K562 (cell line): Measurements from ENCODE around the gene ICA1. TPM values are rescaled to one million over a fixed set of nuclear protein-coding genes. Genes with fewer than 3 reads are reported as not detected.

Experiments used
- LARP7 ChIP-seq: fragments of 450-650 bp; IDR thresholded peaks from 2 replicates; pipeline ENCODE4 v1.6.1; 2016
- PCBP1 ChIP-seq: fragments of 200-400 bp; formaldehyde crosslinking; IDR thresholded peaks from 2 replicates; pipeline ENCODE4 v1.6.1; 2018; ENCODE audit warnings: mild to moderate bottlenecking, low read depth, low read length; ENCODE audit not compliant: poor library complexity, severe bottlenecking
- POLR2A ChIP-seq: fragments of 450-650 bp; conservative IDR thresholded peaks from 2 replicates; pipeline ENCODE4 v1.6.1; 2016
- RNF219 ChIP-seq: fragments of 250-450 bp; sonication (Bioruptor Pico); IDR thresholded peaks from 2 replicates; pipeline ENCODE4 v1.5.0; 2022; ENCODE audit warnings: mild to moderate bottlenecking
- TAF1 ChIP-seq: IDR thresholded peaks from 2 replicates; pipeline ENCODE4 v1.6.1; 2011; ENCODE audit warnings: mild to moderate bottlenecking, low read length, moderate library complexity; ENCODE audit not compliant: insufficient read depth, control insufficient read depth, severe bottlenecking; ENCODE audit errors: extremely low read depth
- TARDBP ChIP-seq: fragments of 450-650 bp; IDR thresholded peaks from 2 replicates; pipeline ENCODE4 v1.6.1; 2016
- ZNF232 ChIP-seq: sonication (generic); formaldehyde crosslinking; IDR thresholded peaks from 2 replicates; pipeline ENCODE4 v1.8.0; 2022; ENCODE audit warnings: mild to moderate bottlenecking, missing genetic modification reagents
- polyA plus RNA-seq, 8 experiments: library from polyadenylated mRNA; depleted of rRNA in 4 of 8; stranded (reverse) in 5 of 8; unstranded in 3 of 8; fragments of >200 nt; fragmentation: Nextera tagmentation in 2 of 8; fragmentation: Illumina TruSeq in 1 of 8; extraction: Ambion mirVana in 2 of 8; extraction: Trizol in 1 of 8; gene quantifications; 2 replicates each; pipeline versions ENCODE4 v1.2.1 to v1.2.3, GENCODE V29; 2011 to 2014; ENCODE audit warnings: inconsistent platforms in 1 of 8, missing spikeins in 1 of 8
- total RNA-seq, 7 experiments: library from RNA; depleted of rRNA in 6 of 7; stranded (reverse); fragments of >200 nt in 6 of 7; fragmentation: Illumina TruSeq in 2 of 7; extraction: Trizol in 2 of 7; gene quantifications; 2 replicates each; pipeline versions ENCODE4 v1.2.1 to v1.2.3, GENCODE V29; 2011 to 2021; ENCODE audit warnings: low replicate concordance in 1 of 7
- TF ChIP-seq, protein P1 (sequence below): fragments of 450-650 bp; conservative IDR thresholded peaks from 2 replicates; pipeline ENCODE4 v1.6.1; 2016; ENCODE audit warnings: missing genetic modification characterization, low read depth, mild to moderate bottlenecking, control low read depth, missing compliant biosample characterization
- TF ChIP-seq, protein P2 (sequence below): IDR thresholded peaks from 2 replicates; pipeline ENCODE4 v1.6.1; 2011; ENCODE audit not compliant: insufficient read length; ENCODE audit errors: extremely low read depth
- TF ChIP-seq, protein P3 (sequence below): fragments of 450-650 bp; IDR thresholded peaks from 2 replicates; pipeline ENCODE4 v1.6.1; 2017; ENCODE audit warnings: antibody characterized with exemption

ICA1 gene
- total and polyA plus RNA-seq, 9 of the 15 experiments (the other 6 are each of a cell fraction or from before 2014, with no cell fraction given): 7.1 to 22.3 (median 16.4) TPM

DNA sequence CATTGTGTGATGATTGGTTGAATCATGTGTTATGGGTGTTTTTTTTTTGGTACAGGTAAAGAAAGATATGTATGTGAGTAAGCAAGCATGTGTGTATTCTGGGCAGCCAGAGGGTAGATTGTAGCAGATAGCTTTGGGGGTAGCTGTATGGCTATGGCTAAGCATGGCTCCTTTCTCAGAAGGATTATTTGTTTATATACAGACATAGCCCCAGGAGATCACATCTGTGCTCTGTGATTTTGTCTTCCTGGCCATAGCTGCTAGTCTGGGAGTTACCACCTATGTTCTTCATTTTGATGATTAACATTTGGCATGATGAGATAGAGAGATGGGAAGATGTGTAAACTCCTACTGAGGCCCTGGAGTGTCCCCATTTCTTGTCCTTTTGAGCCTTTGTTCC, 23.2 kb upstream of the ICA1 start (continued):
- TF ChIP-seq PCBP1 (no peak), TARDBP (no peak), LARP7 (no peak), RNF219 (CRISPR knock-in tag) (no peak), TAF1 (no peak), ZNF232 (CRISPR knock-in tag) (no peak), POLR2A (no peak)
- TF ChIP-seq, protein P1, sequence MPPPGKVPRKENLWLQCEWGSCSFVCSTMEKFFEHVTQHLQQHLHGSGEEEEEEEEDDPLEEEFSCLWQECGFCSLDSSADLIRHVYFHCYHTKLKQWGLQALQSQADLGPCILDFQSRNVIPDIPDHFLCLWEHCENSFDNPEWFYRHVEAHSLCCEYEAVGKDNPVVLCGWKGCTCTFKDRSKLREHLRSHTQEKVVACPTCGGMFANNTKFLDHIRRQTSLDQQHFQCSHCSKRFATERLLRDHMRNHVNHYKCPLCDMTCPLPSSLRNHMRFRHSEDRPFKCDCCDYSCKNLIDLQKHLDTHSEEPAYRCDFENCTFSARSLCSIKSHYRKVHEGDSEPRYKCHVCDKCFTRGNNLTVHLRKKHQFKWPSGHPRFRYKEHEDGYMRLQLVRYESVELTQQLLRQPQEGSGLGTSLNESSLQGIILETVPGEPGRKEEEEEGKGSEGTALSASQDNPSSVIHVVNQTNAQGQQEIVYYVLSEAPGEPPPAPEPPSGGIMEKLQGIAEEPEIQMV (tag): no peak
- TF ChIP-seq, protein P2, sequence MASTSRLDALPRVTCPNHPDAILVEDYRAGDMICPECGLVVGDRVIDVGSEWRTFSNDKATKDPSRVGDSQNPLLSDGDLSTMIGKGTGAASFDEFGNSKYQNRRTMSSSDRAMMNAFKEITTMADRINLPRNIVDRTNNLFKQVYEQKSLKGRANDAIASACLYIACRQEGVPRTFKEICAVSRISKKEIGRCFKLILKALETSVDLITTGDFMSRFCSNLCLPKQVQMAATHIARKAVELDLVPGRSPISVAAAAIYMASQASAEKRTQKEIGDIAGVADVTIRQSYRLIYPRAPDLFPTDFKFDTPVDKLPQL: no peak
- TF ChIP-seq, protein P3, sequence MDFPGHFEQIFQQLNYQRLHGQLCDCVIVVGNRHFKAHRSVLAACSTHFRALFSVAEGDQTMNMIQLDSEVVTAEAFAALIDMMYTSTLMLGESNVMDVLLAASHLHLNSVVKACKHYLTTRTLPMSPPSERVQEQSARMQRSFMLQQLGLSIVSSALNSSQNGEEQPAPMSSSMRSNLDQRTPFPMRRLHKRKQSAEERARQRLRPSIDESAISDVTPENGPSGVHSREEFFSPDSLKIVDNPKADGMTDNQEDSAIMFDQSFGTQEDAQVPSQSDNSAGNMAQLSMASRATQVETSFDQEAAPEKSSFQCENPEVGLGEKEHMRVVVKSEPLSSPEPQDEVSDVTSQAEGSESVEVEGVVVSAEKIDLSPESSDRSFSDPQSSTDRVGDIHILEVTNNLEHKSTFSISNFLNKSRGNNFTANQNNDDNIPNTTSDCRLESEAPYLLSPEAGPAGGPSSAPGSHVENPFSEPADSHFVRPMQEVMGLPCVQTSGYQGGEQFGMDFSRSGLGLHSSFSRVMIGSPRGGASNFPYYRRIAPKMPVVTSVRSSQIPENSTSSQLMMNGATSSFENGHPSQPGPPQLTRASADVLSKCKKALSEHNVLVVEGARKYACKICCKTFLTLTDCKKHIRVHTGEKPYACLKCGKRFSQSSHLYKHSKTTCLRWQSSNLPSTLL: no peak
